Measurements from ENCODE around the gene MARCHF10. TPM values are rescaled to one million over a fixed set of nuclear protein-coding genes. Genes with fewer than 3 reads are reported as not detected.

Gene MARCHF10
- total and polyA plus RNA-seq, 2 of the 4 experiments (the other 2 are of a cell fraction): 0.18 to 0.74 TPM

GRCh38 chr17:62722625-62723024 is 85.5 kb downstream of the MARCHF10 start:
- Histone ChIP-seq H3K23ac (ENCODE audit: low read depth, low read length) (no peak overlapping the region), H2AK9ac (replicated peaks; ENCODE audit: low read depth, low read length, poor library complexity) (no peak overlapping the region), H3K9me3 (ENCODE audit: control insufficient read depth, insufficient read depth, low read length) (no peaks in the 10 kb centered on the region), H3K18ac (ENCODE audit: low read depth, low read length) (no peak overlapping the region), H3K4me1 (ENCODE audit: control insufficient read depth, insufficient read depth, low read length) (peaks cover 7% of the 10 kb centered on the region), H3K56ac (ENCODE audit: extremely low read depth, insufficient read depth, low read length) (no peak overlapping the region), H2BK120ac (ENCODE audit: low read depth, low read length) (peak overlapping the region; percentile 34; the same call in 1 of the 2 replicates), H2BK15ac (ENCODE audit: low read depth, low read length) (0 out of 3 replicates have a peak overlapping the region, but pooled peaks have one; percentile 21), H4K91ac (ENCODE audit: insufficient read depth, low read depth, low read length) (0 out of 2 replicates have a peak overlapping the region, but pooled peaks have one; percentile 3), H2BK20ac (ENCODE audit: low read depth, low read length) (no peak overlapping the region), H3K27ac (ENCODE audit: insufficient read depth, low read length) (no peak overlapping the region), H3K4me2 (ENCODE audit: low read depth, low read length) (no peak overlapping the region), H3K9me1 (ENCODE audit: insufficient read depth, low read length) (peaks cover 3% of the 10 kb centered on the region), H4K20me1 (ENCODE audit: insufficient read depth, low read length) (no peaks in the 10 kb centered on the region), H3K9ac (ENCODE audit: low read depth, low read length) (no peak overlapping the region), H3K79me1 (ENCODE audit: low read depth in 1 of 2, low read length in 2 of 2) (no peaks in the 10 kb centered on the region; a peak in 1 of 4 replicates), H2AK5ac (ENCODE audit: low read depth, low read length) (no peak overlapping the region), H3K14ac (replicated peaks; ENCODE audit: low read depth, low read length) (0 out of 2 replicates have a peak overlapping the region, but pooled peaks have one; percentile 14), H2AFZ (replicated peaks; ENCODE audit: low read length, poor library complexity) (no peak overlapping the region), H3K4ac (ENCODE audit: low read depth, low read length) (no peak overlapping the region), H4K8ac (ENCODE audit: low read depth in 2 of 2, low read length in 2 of 2) (no peak overlapping the region), H3K27me3 (ENCODE audit: control insufficient read depth, insufficient read depth, low read length) (no peaks in the 10 kb centered on the region), H3K4me3 (ENCODE audit: insufficient read depth, low read depth, low read length) (no peak overlapping the region), H3K36me3 (ENCODE audit: control insufficient read depth, insufficient read depth, low read length) (no peaks in the 10 kb centered on the region), H4K5ac (ENCODE audit: low read depth, low read length) (no peak overlapping the region), H2BK5ac (ENCODE audit: low read depth, low read length, poor library complexity, severe bottlenecking) (no peak overlapping the region)
- TF ChIP-seq MXI1 (IDR thresholded peaks at IDR 0.05; ENCODE audit: borderline replicate concordance, low read depth, low read length) (no peak), ELK1 (IDR thresholded peaks at IDR 0.05; ENCODE audit: borderline replicate concordance, low read depth, low read length) (no peak), NFE2L2 (IDR thresholded peaks at IDR 0.05; ENCODE audit: low read depth, low read length) (no peak), RCOR1 (IDR thresholded peaks at IDR 0.05; ENCODE audit: insufficient replicate concordance, low read length) (no peak), CHD1 (IDR thresholded peaks at IDR 0.05; ENCODE audit: low read depth, low read length) (no peak), USF2 (IDR thresholded peaks at IDR 0.05; ENCODE audit: low read depth, low read length) (no peak), RAD21 (IDR thresholded peaks at IDR 0.05; ENCODE audit: low read length) (no peak), MAFK (IDR thresholded peaks at IDR 0.05; ENCODE audit: low read depth, low read length) (no peak), POLR2A (IDR thresholded peaks at IDR 0.05; ENCODE audit: low read depth, low read length) (no peak), CEBPB (IDR thresholded peaks at IDR 0.05; ENCODE audit: low read depth, low read length) (no peak), BHLHE40 (IDR thresholded peaks at IDR 0.05; ENCODE audit: low read depth, low read length) (no peak), SMC3 (IDR thresholded peaks at IDR 0.05; ENCODE audit: low read depth, low read length) (no peak), FOS (IDR thresholded peaks at IDR 0.05; ENCODE audit: low read depth, low read length) (no peak), RFX5 (IDR thresholded peaks at IDR 0.05; ENCODE audit: low read depth, low read length) (no peak), MAZ (IDR thresholded peaks at IDR 0.05; ENCODE audit: borderline replicate concordance, low read depth, low read length) (no peak)
- CTCF ChIA-PET: interaction anchor here (0.5 kb wide), 1 partner anchor 234 kb away, joined by 4 read pairs; no protein-coding TSS in a partner anchor
- dilution Hi-C loops (cut with HindIII; ENCODE audit: low sequenced_read_pairs, unreplicated experiment) (no loop called here), in situ Hi-C loops (cut with MboI; ENCODE audit: low sequenced_read_pairs) (no loop called here), intact Hi-C loops (cut with micrococcal nuclease) (no loop called here)
- DNase-seq: peak; percentile 43
- WGBS, 2 experiments (ENCODE audit: extremely low coverage in 2 of 2, insufficient read length in 1 of 2): no CpG with 5 or more reads among the region's 1 CpG
- ATAC-seq (ENCODE audit: low read depth): no peak
- BruUV-seq (replicated peaks): no TSS peak
- POLR2A ChIA-PET (ENCODE audit: unreplicated experiment): no interaction called here

Measured in IMR-90 (cell line).